GM12864 (cell line): ENCODE measurements around the gene THSD4.

Experiments
- DNase-seq: peaks from one replicate; pipeline ENCODE4 v3.0.0-alpha.2; 2011; ENCODE audit warnings: low read depth
- H3K4me3 ChIP-seq: 2 replicates; pipeline ENCODE4 v1.5.1; 2011; ENCODE audit warnings: mild to moderate bottlenecking, low read depth, low read length, control low read depth
- CTCF ChIP-seq: IDR thresholded peaks from 2 replicates; pipeline ENCODE4 v1.5.1; 2011; ENCODE audit warnings: low read depth, mild to moderate bottlenecking, moderate library complexity, low read length, control low read depth, inconsistent platforms; ENCODE audit errors: missing control alignments

The THSD4 gene

GRCh38 chr15:71192816-71193215, 77.5 kb downstream of the THSD4 start:
- DNase-seq, result no peak

GRCh38 chr15:71194286-71194685, 79.0 kb downstream of the THSD4 start:
- no peak for DNase-seq
- no peak for TF ChIP-seq CTCF
- H3K4me3 ChIP-seq, result no peak overlapping the region

More at GRCh38 chr15:71192816-71193215, 77.5 kb downstream of the THSD4 start:
- no peak for TF ChIP-seq CTCF
- H3K4me3 ChIP-seq, result no peak overlapping the region

GRCh38 chr15:71195242-71195641, 80.0 kb downstream of the THSD4 start:
- H3K4me3 ChIP-seq, result no peak overlapping the region
- no peak for DNase-seq
- no peak for TF ChIP-seq CTCF

GRCh38 chr15:71197620-71198019, 82.3 kb downstream of the THSD4 start:
- no peak for TF ChIP-seq CTCF
- no peak for DNase-seq
- no peak overlapping the region for H3K4me3 ChIP-seq

GRCh38 chr15:71198846-71199245, 83.6 kb downstream of the THSD4 start:
- TF ChIP-seq CTCF, result no peak
- no peak overlapping the region for H3K4me3 ChIP-seq
- no peak for DNase-seq

- TF ChIP-seq CTCF, result no peak
- DNase-seq, result no peak
- H3K4me3 ChIP-seq, result no peak overlapping the region
Observed at GRCh38 chr15:71199384-71200351, 84.4 kb downstream of the THSD4 start.
